Measurements from ENCODE around the gene ANAPC4.

Gene ANAPC4

GRCh38 chr4:25386926-25387325 is 9.9 kb downstream of the ANAPC4 start:
- Histone ChIP-seq H3K27me3 (replicated peaks) (no peaks in the 10 kb centered on the region), H3K4me3 (ENCODE audit: low read depth, low read length) (no peak overlapping the region), H3K27ac (no peak overlapping the region), H3K36me3 (replicated peaks) (peaks cover 10% of the 10 kb centered on the region)
- in situ Hi-C loops (cut with HindIII; ENCODE audit: low pct_ligation_motif_present, low sequenced_read_pairs) = no loop called here
- DNase-seq = no peak
- no peak for TF ChIP-seq CTCF (IDR thresholded peaks at IDR 0.05; ENCODE audit: low read depth, low read length, missing control alignments)

DNA sequence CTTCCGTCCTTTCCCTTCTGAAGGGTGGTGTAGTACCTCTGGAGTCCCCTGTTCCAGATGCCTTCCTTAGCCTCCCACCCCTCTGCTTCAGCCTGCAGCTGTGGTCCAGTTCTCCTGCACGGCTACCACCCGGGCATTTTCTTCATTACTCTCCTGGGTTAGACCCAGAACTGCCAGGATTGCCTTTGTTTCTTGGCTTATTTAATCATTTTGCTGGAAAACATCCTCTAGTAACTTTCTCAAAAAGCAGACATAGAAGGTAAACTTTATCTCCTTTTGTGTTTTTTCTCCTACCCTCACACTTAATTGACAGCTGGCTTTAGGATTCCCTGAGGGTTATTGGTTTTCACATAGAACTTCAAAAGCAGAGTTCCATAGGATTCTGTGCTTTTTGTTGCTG is 20.2 kb downstream of the ANAPC4 start:
- DNase-seq = no peak
- Histone ChIP-seq H3K36me3 (replicated peaks) (peaks cover 41% of the 10 kb centered on the region), H3K27me3 (replicated peaks) (no peaks in the 10 kb centered on the region), H3K4me3 (ENCODE audit: low read depth, low read length) (no peak overlapping the region), H3K27ac (no peak overlapping the region)
- in situ Hi-C loops (cut with HindIII; ENCODE audit: low pct_ligation_motif_present, low sequenced_read_pairs) = no loop called here
- no peak for TF ChIP-seq CTCF (IDR thresholded peaks at IDR 0.05; ENCODE audit: low read depth, low read length, missing control alignments)

DNA sequence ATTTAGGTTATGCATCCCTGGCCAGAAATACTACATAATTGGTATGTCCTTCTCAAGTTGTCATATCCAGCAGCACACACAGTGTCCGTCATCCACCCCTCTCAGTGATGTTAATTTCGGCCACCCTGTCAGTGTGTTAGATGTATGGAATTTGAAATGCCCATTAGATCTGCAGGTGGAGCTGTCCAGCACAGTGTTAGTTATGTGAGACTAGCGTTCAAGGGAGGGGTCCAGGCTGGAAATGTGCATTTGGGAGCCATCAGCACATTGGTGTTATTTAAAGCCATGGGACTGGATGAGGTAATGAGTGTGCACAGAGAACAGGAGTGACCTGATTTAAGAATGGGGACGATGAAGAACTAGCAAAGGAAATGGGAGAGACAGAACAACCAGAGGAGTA is 22.4 kb downstream of the ANAPC4 start:
- TF ChIP-seq CTCF (IDR thresholded peaks at IDR 0.05; ENCODE audit: low read depth, low read length, missing control alignments) = no peak
- H3K27me3 ChIP-seq (replicated peaks) = no peaks in the 10 kb centered on the region
- H3K36me3 ChIP-seq (replicated peaks) = peaks cover 41% of the 10 kb centered on the region
- no peak overlapping the region for H3K4me3 ChIP-seq (ENCODE audit: low read depth, low read length)
- no peak for DNase-seq
- in situ Hi-C loops (cut with HindIII; ENCODE audit: low pct_ligation_motif_present, low sequenced_read_pairs) = no loop called here
- no peak overlapping the region for H3K27ac ChIP-seq

DNA sequence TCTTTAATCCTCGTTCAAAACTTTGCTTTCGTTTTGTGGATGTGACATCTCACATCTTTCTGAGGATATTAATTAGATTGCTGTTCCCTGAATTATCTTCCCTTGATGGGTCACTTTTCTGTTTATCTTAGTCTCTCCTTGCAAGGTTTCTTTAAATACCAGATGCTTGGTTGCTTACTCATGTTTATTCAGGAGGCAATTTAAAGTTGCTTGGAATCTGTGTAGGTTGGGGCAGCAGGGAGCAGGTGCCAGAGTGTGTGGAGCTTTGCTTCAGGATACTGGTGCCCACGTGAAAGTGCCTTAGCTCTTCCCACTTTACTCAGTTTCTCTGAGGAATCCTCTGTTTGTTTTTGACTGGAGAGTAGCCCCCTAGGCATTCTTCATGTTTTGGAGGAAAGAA is 24.0 kb downstream of the ANAPC4 start:
- in situ Hi-C loops (cut with HindIII; ENCODE audit: low pct_ligation_motif_present, low sequenced_read_pairs) = no loop called here
- H3K27ac ChIP-seq = no peak overlapping the region
- no peak for TF ChIP-seq CTCF (IDR thresholded peaks at IDR 0.05; ENCODE audit: low read depth, low read length, missing control alignments)
- H3K27me3 ChIP-seq (replicated peaks) = no peaks in the 10 kb centered on the region
- peaks cover 32% of the 10 kb centered on the region for H3K36me3 ChIP-seq (replicated peaks)
- no peak overlapping the region for H3K4me3 ChIP-seq (ENCODE audit: low read depth, low read length)
- no peak for DNase-seq

DNA sequence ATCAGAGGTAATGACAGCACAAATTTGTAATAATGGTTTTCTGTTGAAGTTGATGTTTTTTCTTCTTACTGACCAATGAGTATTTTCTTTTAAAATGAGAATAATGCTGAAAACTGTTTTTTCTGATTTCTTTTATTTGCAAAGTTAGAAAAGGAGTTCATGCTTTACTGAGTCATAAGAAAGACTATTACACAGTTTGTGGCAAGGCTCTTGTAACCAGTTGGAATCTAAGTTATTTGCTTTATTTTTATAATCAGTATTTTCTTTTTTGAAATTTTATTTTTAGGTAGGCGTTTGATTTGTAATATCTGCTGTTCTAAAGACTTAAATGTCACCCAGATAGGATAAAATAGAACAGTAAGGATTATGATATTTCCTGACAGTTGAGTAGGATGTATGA is 25.5 kb downstream of the ANAPC4 start:
- Histone ChIP-seq H3K27me3 (replicated peaks) (no peaks in the 10 kb centered on the region), H3K4me3 (ENCODE audit: low read depth, low read length) (no peak overlapping the region), H3K27ac (no peak overlapping the region), H3K36me3 (replicated peaks) (peaks cover 21% of the 10 kb centered on the region)
- TF ChIP-seq CTCF (IDR thresholded peaks at IDR 0.05; ENCODE audit: low read depth, low read length, missing control alignments) = no peak
- in situ Hi-C loops (cut with HindIII; ENCODE audit: low pct_ligation_motif_present, low sequenced_read_pairs) = no loop called here
- DNase-seq = no peak

GRCh38 chr4:25403699-25404098 is 26.6 kb downstream of the ANAPC4 start:
- no peaks in the 10 kb centered on the region for H3K27me3 ChIP-seq (replicated peaks)
- in situ Hi-C loops (cut with HindIII; ENCODE audit: low pct_ligation_motif_present, low sequenced_read_pairs) = no loop called here
- no peak for TF ChIP-seq CTCF (IDR thresholded peaks at IDR 0.05; ENCODE audit: low read depth, low read length, missing control alignments)
- H3K4me3 ChIP-seq (ENCODE audit: low read depth, low read length) = no peak overlapping the region
- DNase-seq = no peak
- peaks cover 15% of the 10 kb centered on the region for H3K36me3 ChIP-seq (replicated peaks)
- no peak overlapping the region for H3K27ac ChIP-seq
